Measurements from ENCODE around the gene DHX9.
A peak's percentile ranks its signal among the peaks of the same experiment; 100 is the strongest.

Gene DHX9

GRCh38 chr1:182839209-182840066, at the start of gene DHX9:
Gene DHX9 (plus strand): TSS chr1:182839347. CDS start chr1:182842567, 3,220 bp downstream.
- DNase-seq: peak; percentile 99

- no peak for DNase-seq
Observed at GRCh38 chr1:182791281-182792179, 47.6 kb upstream of the DHX9 start.

GRCh38 chr1:182794091-182794490, 45.1 kb upstream of the DHX9 start:
- no peak for DNase-seq

GRCh38 chr1:182794676-182795201, 44.4 kb upstream of the DHX9 start:
- DNase-seq: no peak

- DNase-seq: no peak
Observed at GRCh38 chr1:182795563-182796228, 43.5 kb upstream of the DHX9 start.

- DNase-seq: no peak
Observed at GRCh38 chr1:182802006-182802803, 36.9 kb upstream of the DHX9 start.

GRCh38 chr1:182803846-182804245, 35.3 kb upstream of the DHX9 start:
- no peak for DNase-seq

- no peak for DNase-seq
Observed at GRCh38 chr1:182806015-182806678, 33.0 kb upstream of the DHX9 start.

- DNase-seq: no peak
Observed at GRCh38 chr1:182807907-182808306, 31.2 kb upstream of the DHX9 start.

- DNase-seq: no peak
Observed at GRCh38 chr1:182809414-182809957, 29.7 kb upstream of the DHX9 start.

GRCh38 chr1:182811975-182812722, 27.0 kb upstream of the DHX9 start:
- DNase-seq: no peak

- no peak for DNase-seq
Observed at GRCh38 chr1:182816863-182817262, 22.3 kb upstream of the DHX9 start.

- DNase-seq: no peak
Observed at GRCh38 chr1:182817802-182818201, 21.3 kb upstream of the DHX9 start.

- no peak for DNase-seq
Observed at GRCh38 chr1:182823220-182823619, 15.9 kb upstream of the DHX9 start.

GRCh38 chr1:182826892-182827291, 12.3 kb upstream of the DHX9 start:
- DNase-seq: no peak

- DNase-seq: no peak
Observed at GRCh38 chr1:182829285-182829932, 9.7 kb upstream of the DHX9 start.

GRCh38 chr1:182833271-182833670, 5.9 kb upstream of the DHX9 start:
- DNase-seq: no peak

- no peak for DNase-seq
Observed at GRCh38 chr1:182834326-182834725, 4.8 kb upstream of the DHX9 start.

- DNase-seq: no peak
Observed at GRCh38 chr1:182835806-182836205, 3.3 kb upstream of the DHX9 start.

Measured in activated CD8-positive, alpha-beta memory T cell treated with anti-CD3 and anti-CD28 coated beads for 24 hours (primary cell).